Body of pancreas (tissue), 4 donors: ENCODE data around the gene CFAP43.

ENCODE experiments used
- POLR2A ChIP-seq, 3 donors: fragments of 450-650 bp; IDR thresholded peaks; one replicate each; pipeline ENCODE4 v1.6.1; 2016; ENCODE audit warnings: antibody characterized with exemption in 3 of 3, mild to moderate bottlenecking in 2 of 3
- TF ChIP-seq, protein P1 (sequence below), 7 experiments: fragments of 450-650 bp in 4 of 7; fragments of 200-600 bp in 3 of 7; sonication (generic) in 3 of 7; IDR thresholded peaks; one replicate each; pipeline ENCODE4 v1.5.1; 2016 to 2019; ENCODE audit warnings: antibody characterized with exemption in 7 of 7

GRCh38 chr10:104151737-104152136 lies 80.4 kb downstream of the CFAP43 start:
- TF ChIP-seq, protein P1, sequence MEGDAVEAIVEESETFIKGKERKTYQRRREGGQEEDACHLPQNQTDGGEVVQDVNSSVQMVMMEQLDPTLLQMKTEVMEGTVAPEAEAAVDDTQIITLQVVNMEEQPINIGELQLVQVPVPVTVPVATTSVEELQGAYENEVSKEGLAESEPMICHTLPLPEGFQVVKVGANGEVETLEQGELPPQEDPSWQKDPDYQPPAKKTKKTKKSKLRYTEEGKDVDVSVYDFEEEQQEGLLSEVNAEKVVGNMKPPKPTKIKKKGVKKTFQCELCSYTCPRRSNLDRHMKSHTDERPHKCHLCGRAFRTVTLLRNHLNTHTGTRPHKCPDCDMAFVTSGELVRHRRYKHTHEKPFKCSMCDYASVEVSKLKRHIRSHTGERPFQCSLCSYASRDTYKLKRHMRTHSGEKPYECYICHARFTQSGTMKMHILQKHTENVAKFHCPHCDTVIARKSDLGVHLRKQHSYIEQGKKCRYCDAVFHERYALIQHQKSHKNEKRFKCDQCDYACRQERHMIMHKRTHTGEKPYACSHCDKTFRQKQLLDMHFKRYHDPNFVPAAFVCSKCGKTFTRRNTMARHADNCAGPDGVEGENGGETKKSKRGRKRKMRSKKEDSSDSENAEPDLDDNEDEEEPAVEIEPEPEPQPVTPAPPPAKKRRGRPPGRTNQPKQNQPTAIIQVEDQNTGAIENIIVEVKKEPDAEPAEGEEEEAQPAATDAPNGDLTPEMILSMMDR (IDR thresholded peaks at IDR 0.05): no peak
- TF ChIP-seq POLR2A (IDR thresholded peaks at IDR 0.05): no peak
